ES-I3 (cell line): ENCODE data around the gene DYNC1H1.
"Not testable (repeated sequence)": the region's sequence is repeated elsewhere in the genome, so short reads cannot be mapped to it uniquely, and the experiment has no call there.

Experiments used
- H3K36me3 ChIP-seq: 2 replicates; pipeline ENCODE4 v1.6.1; 2013; ENCODE audit warnings: mild to moderate bottlenecking, low read length, control low read depth, moderate library complexity; ENCODE audit not compliant: insufficient read depth
- H3K4me1 ChIP-seq: 2 replicates; pipeline ENCODE4 v1.6.1; 2013; ENCODE audit warnings: mild to moderate bottlenecking, control low read depth, low read length; ENCODE audit not compliant: insufficient read depth
- H3K9ac ChIP-seq: 2 replicates; pipeline ENCODE4 v1.6.1; 2013; ENCODE audit warnings: low read depth, mild to moderate bottlenecking, low read length, moderate library complexity
- H3K9me3 ChIP-seq: 2 replicates; pipeline ENCODE4 v1.6.1; 2013; ENCODE audit warnings: mild to moderate bottlenecking, low read length, moderate library complexity; ENCODE audit not compliant: control insufficient read depth, insufficient read depth

Gene DYNC1H1

DNA sequence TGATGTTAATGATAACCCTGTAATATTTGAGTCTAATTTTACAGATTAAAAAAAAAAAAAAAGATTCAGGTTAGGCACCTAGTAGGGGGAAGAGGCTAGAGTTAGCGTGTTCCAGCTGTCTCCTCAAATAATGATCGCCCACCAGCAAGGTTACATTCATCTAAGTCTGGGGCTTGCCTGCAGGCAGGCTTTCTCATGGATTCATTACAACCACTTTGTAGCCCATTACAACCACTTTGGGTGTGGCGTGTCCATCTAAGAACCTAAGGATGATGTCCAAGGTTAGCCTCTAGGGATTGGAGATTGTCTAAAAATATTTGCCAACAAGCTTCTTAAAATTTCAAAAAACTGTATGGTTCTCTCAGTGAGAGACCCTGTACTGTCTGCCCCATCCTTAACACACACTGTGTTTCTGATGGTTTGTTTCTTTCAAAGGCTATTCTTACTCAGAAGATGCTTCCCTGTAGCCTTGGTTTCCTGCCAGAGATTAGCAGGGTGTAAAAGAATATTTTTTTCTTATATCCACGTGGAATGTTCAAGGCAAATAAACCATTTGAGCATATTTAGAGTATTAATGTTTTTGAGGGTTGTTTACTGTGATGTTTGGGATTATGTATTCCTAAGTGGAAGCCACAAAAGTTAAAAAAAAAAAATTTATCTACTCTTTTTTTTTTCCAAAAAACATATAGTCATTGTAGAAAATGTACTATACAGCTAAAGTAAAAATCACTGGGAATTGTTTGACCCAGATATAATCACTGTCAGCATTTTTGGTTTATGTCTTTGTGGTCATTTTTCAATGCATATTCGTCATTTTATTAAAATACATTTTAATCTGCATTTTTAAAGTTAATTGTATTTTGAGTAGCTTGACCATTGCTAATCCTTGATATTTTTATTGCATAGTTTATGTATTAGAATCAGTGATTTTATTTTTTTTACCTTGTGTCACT, 1.7 kb downstream of the DYNC1H1 start:
- H3K9me3 ChIP-seq = no peaks in the 10 kb centered on the region
- H3K36me3 ChIP-seq = no peaks in the 10 kb centered on the region
- H3K4me1 ChIP-seq = peaks cover 12% of the 10 kb centered on the region; the same call in 1 of the 2 replicates
- peak overlapping the region; percentile 97 for H3K9ac ChIP-seq

- Histone ChIP-seq H3K9ac (no peak overlapping the region), H3K4me1 (peaks cover 16% of the 10 kb centered on the region; the same call in 1 of the 2 replicates)
Observed at GRCh38 chr14:101966742-101967141, 2.4 kb downstream of the DYNC1H1 start.

DNA sequence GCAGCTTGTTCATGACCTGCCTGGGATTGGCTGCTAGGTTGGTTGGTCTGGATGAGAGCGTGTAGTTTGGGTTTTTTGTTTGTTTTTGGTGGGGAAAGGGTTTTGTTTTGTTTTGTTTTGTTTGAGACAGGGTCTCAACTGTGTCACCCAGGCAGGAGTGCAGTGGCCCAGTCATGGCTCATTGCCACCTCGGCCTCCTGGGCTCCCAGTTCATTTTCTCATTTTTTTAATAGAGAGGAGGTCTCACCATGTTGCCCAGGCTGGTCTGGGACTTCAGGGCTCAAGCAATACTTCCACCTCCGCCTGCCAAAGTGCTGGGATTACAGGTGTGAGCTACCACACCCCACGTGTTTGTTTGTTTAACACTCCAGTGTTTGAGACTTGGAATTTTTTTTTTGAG, 3.8 kb downstream of the DYNC1H1 start:
- no peaks in the 10 kb centered on the region for H3K9me3 ChIP-seq
- H3K9ac ChIP-seq = no peak overlapping the region
- no peaks in the 10 kb centered on the region for H3K36me3 ChIP-seq
- H3K4me1 ChIP-seq = peaks cover 18% of the 10 kb centered on the region

More at GRCh38 chr14:101966742-101967141, 2.4 kb downstream of the DYNC1H1 start:
- H3K9me3 ChIP-seq = no peaks in the 10 kb centered on the region
- no peaks in the 10 kb centered on the region for H3K36me3 ChIP-seq

- no peaks in the 10 kb centered on the region for H3K9me3 ChIP-seq
- peaks cover 18% of the 10 kb centered on the region for H3K4me1 ChIP-seq
- no peaks in the 10 kb centered on the region for H3K36me3 ChIP-seq
- H3K9ac ChIP-seq = no peak overlapping the region
Observed at GRCh38 chr14:101969481-101969880, 5.1 kb downstream of the DYNC1H1 start.

DNA sequence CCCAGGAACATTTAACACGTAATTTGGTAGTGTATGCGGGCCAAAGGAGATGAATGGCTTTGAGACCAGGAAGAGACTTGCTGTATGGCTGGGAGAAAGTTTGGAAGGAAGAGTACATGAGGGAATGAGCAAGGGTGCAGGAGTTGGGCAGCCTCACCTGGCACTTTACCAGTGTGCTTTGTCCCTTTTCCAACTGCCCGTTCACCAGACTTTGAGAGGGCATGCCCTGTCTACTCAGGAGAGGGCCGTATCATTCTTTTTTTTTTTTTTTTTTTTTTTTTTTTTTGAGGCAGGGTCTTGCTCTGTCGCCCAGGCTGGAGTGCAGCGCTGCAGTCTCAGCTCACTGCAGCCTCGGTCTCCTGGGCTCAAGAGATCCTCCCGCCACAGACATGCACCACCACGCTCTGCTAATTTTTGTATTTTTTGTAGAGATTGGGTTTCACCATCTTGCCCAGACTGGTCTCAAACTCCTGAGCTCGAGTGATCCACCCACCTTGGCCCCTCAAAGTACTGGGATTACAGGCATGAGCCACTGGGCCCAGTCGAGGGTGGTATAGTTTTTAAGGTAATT, 6.5 kb downstream of the DYNC1H1 start:
- H3K9me3 ChIP-seq = no peaks in the 10 kb centered on the region
- peaks cover 18% of the 10 kb centered on the region for H3K4me1 ChIP-seq
- no peak overlapping the region for H3K9ac ChIP-seq
- H3K36me3 ChIP-seq = no peaks in the 10 kb centered on the region

DNA sequence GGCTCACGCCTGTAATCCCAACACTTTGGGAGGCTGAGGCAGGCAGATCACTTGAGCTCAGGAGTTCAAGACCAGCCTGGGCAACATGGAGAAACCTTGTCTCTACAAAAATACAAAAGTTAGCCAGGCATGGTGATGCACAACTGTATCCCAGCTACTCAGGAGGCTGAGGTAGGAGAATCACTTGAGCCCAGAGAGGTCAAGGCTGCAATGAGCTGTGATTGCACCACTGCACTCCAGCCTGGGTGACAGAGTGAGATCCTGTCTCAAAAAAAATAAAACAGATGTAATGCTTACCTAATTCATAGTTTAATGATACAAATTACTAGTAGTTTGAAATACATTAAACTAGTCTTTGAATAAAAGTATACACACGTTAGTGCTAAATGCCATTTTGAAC, 7.1 kb downstream of the DYNC1H1 start:
- H3K9me3 ChIP-seq, H3K36me3 ChIP-seq, H3K9ac ChIP-seq: not testable (repeated sequence)
- H3K4me1 ChIP-seq = peaks cover 18% of the 10 kb centered on the region

DNA sequence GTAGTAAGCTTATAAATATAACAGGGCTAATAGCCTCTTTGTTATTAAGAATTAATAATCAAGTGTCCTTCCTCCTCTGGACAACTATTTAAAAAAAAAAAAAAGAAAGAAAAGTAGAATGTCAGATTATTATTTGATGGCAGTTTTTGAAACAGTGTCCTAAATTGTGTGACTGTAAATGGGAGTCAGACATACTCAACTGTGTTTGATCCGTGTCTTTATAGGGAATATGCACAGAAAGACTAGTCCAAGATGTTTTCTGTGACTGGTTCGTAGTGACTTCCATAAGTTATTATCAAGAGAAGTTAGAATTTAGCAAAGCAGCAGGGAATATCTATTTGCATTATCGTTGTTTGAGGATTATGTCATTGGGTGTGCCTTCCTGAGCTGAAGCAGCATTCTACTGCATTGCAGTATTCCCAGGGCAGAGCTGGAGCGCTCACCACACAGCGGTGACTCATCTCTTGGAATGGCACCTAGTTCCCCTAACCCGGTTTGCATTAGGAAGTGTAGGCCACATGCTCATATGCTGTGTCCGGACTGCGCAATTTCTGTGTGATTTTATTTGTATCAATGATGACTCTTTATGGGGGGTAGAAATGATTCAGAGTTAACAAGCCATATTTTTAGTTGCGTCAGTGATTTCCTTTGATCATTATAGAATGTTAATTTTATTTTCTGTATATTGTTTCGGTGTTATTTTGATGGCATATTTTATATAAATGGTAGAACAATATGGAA, 7.9 kb downstream of the DYNC1H1 start:
- H3K9me3 ChIP-seq = no peaks in the 10 kb centered on the region
- peaks cover 18% of the 10 kb centered on the region for H3K4me1 ChIP-seq
- no peak overlapping the region for H3K9ac ChIP-seq
- H3K36me3 ChIP-seq = 0 out of 2 replicates have a peak, but pooled peaks cover under 1% of the 10 kb centered on the region

DNA sequence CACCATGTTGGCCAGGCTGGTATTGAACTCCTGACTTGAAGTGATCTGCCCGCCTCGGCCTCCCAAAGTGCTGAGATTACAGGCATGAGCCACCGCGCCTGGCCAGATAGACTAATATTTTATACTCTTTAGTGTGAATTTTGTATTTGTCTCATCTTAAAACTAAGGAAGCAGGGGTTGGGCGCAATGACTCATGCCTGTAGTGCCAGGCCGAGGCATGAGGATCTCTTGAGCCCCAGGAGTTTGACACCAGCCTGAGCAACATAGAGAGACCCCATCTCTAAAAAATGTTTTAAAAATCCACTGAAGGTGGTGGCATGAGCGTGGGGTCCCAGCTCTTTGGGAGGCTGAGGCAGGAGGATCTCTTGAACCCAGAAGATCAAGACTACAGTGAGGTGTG, 9.0 kb downstream of the DYNC1H1 start:
- no peak overlapping the region for H3K9ac ChIP-seq
- no peaks in the 10 kb centered on the region for H3K9me3 ChIP-seq
- peaks cover 14% of the 10 kb centered on the region for H3K4me1 ChIP-seq
- H3K36me3 ChIP-seq = peaks cover 8% of the 10 kb centered on the region; the same call in 1 of the 2 replicates

DNA sequence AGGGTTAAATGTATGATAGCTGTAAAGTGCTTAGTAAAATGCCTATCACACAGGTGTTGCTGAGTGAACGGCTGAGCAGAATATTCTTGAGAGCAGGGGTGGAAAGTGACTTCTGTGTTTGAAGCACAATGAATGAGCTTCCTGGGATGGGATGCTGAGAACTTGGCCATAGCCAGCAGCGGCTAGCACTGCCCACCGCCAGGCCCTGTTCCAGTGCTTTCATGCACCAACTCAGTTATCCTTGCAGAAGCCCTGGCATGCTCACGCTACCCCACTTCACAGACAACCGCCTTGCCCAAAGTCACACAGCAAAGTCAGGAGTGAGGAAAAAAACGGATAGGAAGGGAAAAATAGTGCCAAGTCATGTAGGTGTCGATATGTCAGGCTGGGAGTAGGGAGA, 10.9 kb downstream of the DYNC1H1 start:
- H3K4me1 ChIP-seq = peaks cover 14% of the 10 kb centered on the region
- H3K9me3 ChIP-seq = no peaks in the 10 kb centered on the region
- peaks cover 23% of the 10 kb centered on the region for H3K36me3 ChIP-seq
- H3K9ac ChIP-seq = no peak overlapping the region

- Histone ChIP-seq H3K4me1 (peaks cover 6% of the 10 kb centered on the region), H3K36me3 (peaks cover 41% of the 10 kb centered on the region), H3K9me3 (no peaks in the 10 kb centered on the region), H3K9ac (no peak overlapping the region)
Observed at GRCh38 chr14:101977311-101978071, 13.1 kb downstream of the DYNC1H1 start.

- H3K9ac ChIP-seq = no peak overlapping the region
- no peaks in the 10 kb centered on the region for H3K4me1 ChIP-seq
- H3K36me3 ChIP-seq = peaks cover 57% of the 10 kb centered on the region
- no peaks in the 10 kb centered on the region for H3K9me3 ChIP-seq
Observed at GRCh38 chr14:101979666-101980065, 15.3 kb downstream of the DYNC1H1 start.

DNA sequence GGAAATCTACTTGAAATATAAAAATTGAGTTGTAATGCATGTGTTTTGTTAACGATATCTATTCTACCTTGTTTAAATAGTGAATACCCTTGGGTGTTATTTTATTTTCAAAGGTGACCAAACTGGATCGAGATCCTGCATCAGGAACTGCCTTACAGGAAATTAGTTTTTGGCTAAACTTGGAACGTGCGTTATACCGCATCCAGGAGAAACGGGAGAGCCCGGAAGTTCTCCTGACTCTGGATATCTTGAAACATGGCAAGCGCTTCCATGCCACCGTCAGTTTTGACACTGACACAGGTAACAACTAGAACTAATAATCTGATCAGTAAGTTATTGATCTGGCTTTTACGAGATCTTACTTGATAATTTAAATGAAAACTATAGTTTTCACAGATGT, 15.9 kb downstream of the DYNC1H1 start:
- H3K9ac ChIP-seq = no peak overlapping the region
- no peaks in the 10 kb centered on the region for H3K9me3 ChIP-seq
- H3K36me3 ChIP-seq = peaks cover 57% of the 10 kb centered on the region
- no peaks in the 10 kb centered on the region for H3K4me1 ChIP-seq

GRCh38 chr14:101980700-101981099, 16.3 kb downstream of the DYNC1H1 start:
- Histone ChIP-seq H3K36me3 (peaks cover 60% of the 10 kb centered on the region), H3K4me1 (no peaks in the 10 kb centered on the region), H3K9ac (no peak overlapping the region), H3K9me3 (no peaks in the 10 kb centered on the region)

- no peak overlapping the region for H3K9ac ChIP-seq
- no peaks in the 10 kb centered on the region for H3K9me3 ChIP-seq
- peaks cover 74% of the 10 kb centered on the region for H3K36me3 ChIP-seq
- H3K4me1 ChIP-seq = no peaks in the 10 kb centered on the region
Observed at GRCh38 chr14:101982621-101983020, 18.2 kb downstream of the DYNC1H1 start.
